Peyer's patch (tissue), 4 donors: ENCODE measurements around the gene CRIP3. TPM values are rescaled to one million over a fixed set of nuclear protein-coding genes. Genes with fewer than 3 reads are reported as not detected.

Experiments used
- DNase-seq, 3 donors: peaks; one replicate each; pipeline ENCODE4 v3.0.0-alpha.2; 2017 to 2019
- H3K27ac ChIP-seq, 4 donors: fragments of 200-600 bp; sonication (generic); one replicate each; pipeline ENCODE4 v1.5.1; 2016 to 2019
- H3K27me3 ChIP-seq, 2 donors: fragments of 200-600 bp; sonication (generic); one replicate each; pipeline ENCODE4 v1.5.1; 2019
- H3K36me3 ChIP-seq, 3 donors: fragments of 200-600 bp; sonication (generic); one replicate each; pipeline ENCODE4 v1.5.1; 2016 to 2019
- H3K4me1 ChIP-seq, 4 donors: fragments of 200-600 bp; sonication (generic); one replicate each; pipeline ENCODE4 v1.5.1; 2016 to 2019
- H3K4me3 ChIP-seq, 4 donors: fragments of 200-600 bp; sonication (generic); 1 replicate in 3 of 4; 2 replicates in 1 of 4; pipeline ENCODE4 v1.5.1; 2016 to 2019; ENCODE audit warnings: mild to moderate bottlenecking in 1 of 4
- H3K9me3 ChIP-seq, 4 donors: fragments of 200-600 bp; sonication (generic); one replicate each; pipeline ENCODE4 v1.5.1; 2016 to 2019; ENCODE audit warnings: mild to moderate bottlenecking in 1 of 4
- CTCF ChIP-seq, 6 experiments: fragments of 450-650 bp in 4 of 6; fragments of 200-600 bp in 2 of 6; sonication (generic) in 1 of 6; IDR thresholded peaks; one replicate each; pipeline ENCODE4 v1.5.1; 2017 to 2019; ENCODE audit warnings: antibody characterized with exemption in 6 of 6, mild to moderate bottlenecking in 3 of 6, moderate library complexity in 1 of 6
- POLR2A ChIP-seq, 2 donors: fragments of 450-650 bp; IDR thresholded peaks; one replicate each; pipeline ENCODE4 v1.5.1; 2017; ENCODE audit warnings: antibody characterized with exemption in 2 of 2, mild to moderate bottlenecking in 2 of 2, moderate library complexity in 2 of 2
- total RNA-seq, 4 donors: library from RNA; depleted of rRNA; stranded (reverse); fragments of >200 nt; gene quantifications; one replicate each; pipeline ENCODE4 v1.1.0, GENCODE V29; 2016

The CRIP3 gene
- total RNA-seq, 4 donors from 2014 or later = 6.8 TPM; not detected in 3

GRCh38 chr6:43338243-43338642 lies 29.6 kb upstream of the CRIP3 start:
- no peak overlapping the region for H3K4me3 ChIP-seq
- no peaks in the 10 kb centered on the region for H3K9me3 ChIP-seq
- peak overlapping the region in 1 of 4 donors; percentile 54 for H3K27ac ChIP-seq
- no peaks in the 10 kb centered on the region for H3K27me3 ChIP-seq
- no peaks in the 10 kb centered on the region for H3K4me1 ChIP-seq
- H3K36me3 ChIP-seq = peaks cover 0 to 58% (median 0%) of the 10 kb centered on the region in 3 donors
- no peak for DNase-seq
- no peak for TF ChIP-seq CTCF (IDR thresholded peaks at IDR 0.05)
- TF ChIP-seq POLR2A (IDR thresholded peaks at IDR 0.05) = no peak

- Histone ChIP-seq H3K4me3 (no peak overlapping the region), H3K27me3 (no peaks in the 10 kb centered on the region), H3K36me3 (peaks cover 0 to 40% (median 0%) of the 10 kb centered on the region in 3 donors), H3K27ac (no peak overlapping the region), H3K9me3 (no peaks in the 10 kb centered on the region), H3K4me1 (no peaks in the 10 kb centered on the region)
- TF ChIP-seq POLR2A (IDR thresholded peaks at IDR 0.05) = no peak
- TF ChIP-seq CTCF (IDR thresholded peaks at IDR 0.05) = no peak
- no peak for DNase-seq
Measured at GRCh38 chr6:43336382-43336781, 27.8 kb upstream of the CRIP3 start.

GRCh38 chr6:43335469-43335868 lies 26.8 kb upstream of the CRIP3 start:
- no peak overlapping the region for H3K4me3 ChIP-seq
- no peaks in the 10 kb centered on the region for H3K9me3 ChIP-seq
- no peaks in the 10 kb centered on the region for H3K27me3 ChIP-seq
- H3K27ac ChIP-seq = peak overlapping the region in 1 of 4 donors; percentile 63
- no peak for DNase-seq
- H3K4me1 ChIP-seq = no peaks in the 10 kb centered on the region
- peaks cover 0 to 30% (median 0%) of the 10 kb centered on the region in 3 donors for H3K36me3 ChIP-seq
- no peak for TF ChIP-seq POLR2A (IDR thresholded peaks at IDR 0.05)
- TF ChIP-seq CTCF (IDR thresholded peaks at IDR 0.05) = no peak

- no peak for DNase-seq
- peak; percentile 18 to 80 (median 59) for TF ChIP-seq CTCF (IDR thresholded peaks at IDR 0.05)
- no peak for TF ChIP-seq POLR2A (IDR thresholded peaks at IDR 0.05)
- peak overlapping the region in 2 of 4 donors; percentile 11 to 32 for H3K27ac ChIP-seq
Measured at GRCh38 chr6:43334466-43335095, 26.0 kb upstream of the CRIP3 start.

GRCh38 chr6:43331891-43332290 lies 23.3 kb upstream of the CRIP3 start:
- TF ChIP-seq CTCF (IDR thresholded peaks at IDR 0.05) = no peak
- TF ChIP-seq POLR2A (IDR thresholded peaks at IDR 0.05) = no peak
- Histone ChIP-seq H3K27me3 (no peaks in the 10 kb centered on the region), H3K36me3 (no peaks in the 10 kb centered on the region), H3K9me3 (no peaks in the 10 kb centered on the region), H3K27ac (no peak overlapping the region), H3K4me1 (no peaks in the 10 kb centered on the region), H3K4me3 (no peak overlapping the region)
- DNase-seq = no peak

More at GRCh38 chr6:43334466-43335095, 26.0 kb upstream of the CRIP3 start:
- H3K9me3 ChIP-seq = no peaks in the 10 kb centered on the region
- peaks cover 0 to 22% (median 0%) of the 10 kb centered on the region in 3 donors for H3K36me3 ChIP-seq
- H3K27me3 ChIP-seq = no peaks in the 10 kb centered on the region
- no peaks in the 10 kb centered on the region for H3K4me1 ChIP-seq
- no peak overlapping the region for H3K4me3 ChIP-seq
